ENCODE data around the gene PDHX. TPM values are rescaled to one million over a fixed set of nuclear protein-coding genes. Genes with fewer than 3 reads are reported as not detected.
"Not testable (repeated sequence)": the region's sequence is repeated elsewhere in the genome, so short reads cannot be mapped to it uniquely, and the experiment has no call there.

The PDHX gene
- total RNA-seq = 10 to 100 TPM; 25.4 to 27.6 (median 27.0) TPM

DNA sequence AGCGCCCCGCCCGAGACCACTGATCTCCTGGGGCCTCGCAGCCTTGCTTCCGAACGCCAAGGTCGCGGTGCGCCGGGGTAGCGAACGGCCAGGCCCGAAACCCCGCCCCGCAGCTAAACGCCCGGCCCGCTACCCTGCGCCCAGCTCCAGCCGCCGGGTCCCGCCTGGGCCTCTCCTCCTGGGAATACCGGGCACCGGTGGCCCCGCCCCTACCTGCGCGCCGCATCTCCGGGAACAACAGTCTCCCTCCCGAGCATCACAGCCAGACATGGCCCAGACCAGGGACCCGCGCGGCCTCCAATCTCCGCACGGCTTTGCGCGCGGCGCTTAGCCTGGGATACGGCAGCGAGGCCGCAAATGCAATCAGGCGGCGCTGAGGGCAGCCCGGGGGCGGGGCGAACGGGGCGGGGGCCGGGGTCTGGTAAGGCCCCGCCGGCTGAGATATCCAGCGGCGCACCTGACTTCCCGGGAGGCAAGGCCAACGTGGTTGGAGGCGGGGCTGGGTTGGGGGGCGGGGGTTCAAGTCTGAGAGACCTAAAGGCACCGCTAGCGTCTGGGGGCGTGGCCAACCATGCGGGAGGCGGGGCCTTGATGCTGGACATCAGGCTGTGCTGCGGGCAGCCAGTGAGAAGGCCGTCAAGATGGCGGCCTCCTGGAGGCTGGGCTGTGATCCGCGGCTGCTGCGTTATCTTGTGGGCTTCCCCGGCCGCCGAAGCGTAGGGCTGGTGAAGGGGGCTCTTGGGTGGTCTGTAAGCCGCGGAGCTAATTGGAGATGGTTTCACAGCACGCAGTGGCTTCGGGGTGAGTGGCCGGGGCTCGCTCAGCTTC, at the start of gene PDHX, which contains the start of gene APIP:
PDHX (plus strand) TSS at position 604 of the 828 bp plus-strand sequence; CDS start at position 642, 38 bp downstream.
APIP (minus strand) TSS at position 365 of the 828 bp plus-strand sequence; CDS start at position 270, 95 bp downstream.
- Mint-ChIP-seq H3K4me3 (peak within 1 kb of the TSS; percentile 98), H3K36me3 (ENCODE audit: insufficient read depth) (peaks cover 18% of the 10 kb centered on the region), H3K27me3 (ENCODE audit: low read depth) (no peaks in the 10 kb centered on the region), H3K9me3 (no peaks in the 10 kb centered on the region), H3K4me1 (ENCODE audit: low read depth) (peaks cover 45% of the 10 kb centered on the region)
- ATAC-seq (peak; percentile 88 to 94), DNase-seq (peak; percentile 97)

DNA sequence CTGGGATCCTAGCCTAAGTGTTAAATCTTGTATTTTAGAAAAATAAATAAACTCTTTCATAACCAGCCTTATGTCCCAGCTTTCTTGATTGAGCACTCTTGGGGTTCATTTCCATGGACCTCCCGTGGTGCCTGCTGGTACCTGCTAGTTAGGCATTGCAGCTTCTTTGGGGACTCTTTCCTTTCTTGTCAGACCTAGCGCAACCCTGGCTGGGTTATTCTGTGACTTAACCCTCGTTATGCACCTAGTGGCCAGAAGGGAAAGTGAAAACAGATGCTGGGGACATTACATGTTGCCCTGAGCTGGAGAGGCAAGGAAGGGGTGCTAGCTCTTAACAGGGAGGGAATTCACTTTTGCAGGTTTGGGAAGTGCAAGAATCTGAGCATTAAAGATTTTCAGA, 47.0 kb upstream of the PDHX start:
- Mint-ChIP-seq H3K9me3 (no peaks in the 10 kb centered on the region), H3K27me3 (ENCODE audit: low read depth) (no peaks in the 10 kb centered on the region)
- no peak for ATAC-seq

GRCh38 chr11:34870548-34871196, 45.7 kb upstream of the PDHX start:
- Mint-ChIP-seq H3K4me1 (ENCODE audit: low read depth) (no peaks in the 10 kb centered on the region), H3K27me3 (ENCODE audit: low read depth) (no peaks in the 10 kb centered on the region), H3K9me3 (no peaks in the 10 kb centered on the region), H3K36me3 (ENCODE audit: insufficient read depth) (peaks cover 11% of the 10 kb centered on the region), H3K4me3 (no peak overlapping the region)
- DNase-seq (no peak), ATAC-seq (no peak)

More for the DNA sequence above, 47.0 kb upstream of the PDHX start:
- Mint-ChIP-seq H3K4me3 (no peak overlapping the region), H3K36me3 (ENCODE audit: insufficient read depth) (peaks cover 4% of the 10 kb centered on the region), H3K4me1 (ENCODE audit: low read depth) (no peaks in the 10 kb centered on the region)
- DNase-seq = no peak

DNA sequence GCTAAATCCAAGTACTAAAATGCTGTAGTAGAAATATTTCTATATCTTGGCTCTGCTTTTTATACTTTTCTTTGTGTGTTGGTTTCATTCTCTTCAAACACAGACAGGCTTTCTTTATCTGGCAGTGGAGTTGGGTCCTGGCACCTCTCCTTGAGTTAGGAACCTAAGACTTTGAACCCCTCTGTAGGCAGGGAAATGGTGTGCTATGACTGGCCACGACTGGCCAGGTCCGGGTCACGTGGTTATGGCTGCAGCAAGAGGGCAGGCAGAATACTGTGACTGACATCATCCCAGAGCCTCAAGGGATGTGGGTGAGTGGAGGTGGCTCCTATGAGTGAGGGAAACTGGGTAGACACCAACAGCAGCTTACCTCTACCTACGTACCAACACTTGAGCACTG, 42.2 kb upstream of the PDHX start:
- Mint-ChIP-seq H3K4me3 (no peak overlapping the region), H3K9me3 (no peaks in the 10 kb centered on the region), H3K4me1 (ENCODE audit: low read depth) (no peaks in the 10 kb centered on the region), H3K36me3 (ENCODE audit: insufficient read depth) (peaks cover 15% of the 10 kb centered on the region), H3K27me3 (ENCODE audit: low read depth) (no peaks in the 10 kb centered on the region)
- DNase-seq (no peak), ATAC-seq (no peak)

DNA sequence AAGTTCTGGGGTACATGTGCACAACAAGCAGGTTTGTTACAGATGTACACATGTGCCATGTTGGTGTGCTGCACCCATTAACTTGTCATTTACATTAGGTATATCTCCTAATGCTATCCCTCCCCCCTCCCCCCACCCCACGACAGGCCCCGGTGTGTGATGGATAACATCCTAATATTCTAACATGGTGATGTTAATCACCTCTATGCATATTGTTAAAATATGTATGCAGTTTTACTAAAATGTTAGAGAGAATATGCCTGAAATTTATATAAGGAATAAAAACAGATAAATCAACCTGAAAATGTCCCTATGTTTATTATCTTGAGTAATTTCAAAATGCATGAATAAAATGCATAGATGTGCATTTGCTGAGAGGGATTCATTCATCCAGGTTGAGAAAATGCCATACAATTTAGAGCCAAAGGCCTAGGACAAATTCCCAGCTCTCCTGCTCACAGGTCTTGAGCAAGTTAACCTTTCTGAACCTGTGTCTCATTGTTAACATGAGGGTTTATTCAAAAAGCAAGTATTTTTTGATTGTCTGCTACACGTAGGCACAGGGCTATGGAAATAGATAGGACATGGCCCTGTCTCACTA, 38.9 kb upstream of the PDHX start:
- no peaks in the 10 kb centered on the region for H3K9me3 Mint-ChIP-seq
- H3K36me3 Mint-ChIP-seq (ENCODE audit: insufficient read depth) = peaks cover 25% of the 10 kb centered on the region
- no peaks in the 10 kb centered on the region for H3K27me3 Mint-ChIP-seq (ENCODE audit: low read depth)
- DNase-seq (no peak), ATAC-seq (no peak)
- no peak overlapping the region for H3K4me3 Mint-ChIP-seq
- H3K4me1 Mint-ChIP-seq (ENCODE audit: low read depth) = no peaks in the 10 kb centered on the region

GRCh38 chr11:34881900-34882299, 34.5 kb upstream of the PDHX start:
- Mint-ChIP-seq H3K36me3 (ENCODE audit: insufficient read depth) (peaks cover 20% of the 10 kb centered on the region), H3K9me3 (no peaks in the 10 kb centered on the region), H3K4me3 (no peak overlapping the region), H3K4me1 (ENCODE audit: low read depth) (no peaks in the 10 kb centered on the region), H3K27me3 (ENCODE audit: low read depth) (no peaks in the 10 kb centered on the region)
- ATAC-seq (no peak), DNase-seq (no peak)

GRCh38 chr11:34886609-34887008, 29.8 kb upstream of the PDHX start:
- Mint-ChIP-seq H3K4me1 (ENCODE audit: low read depth) (no peaks in the 10 kb centered on the region), H3K9me3 (no peaks in the 10 kb centered on the region), H3K4me3 (no peak overlapping the region), H3K27me3 (ENCODE audit: low read depth) (no peaks in the 10 kb centered on the region), H3K36me3 (ENCODE audit: insufficient read depth) (peaks cover 25% of the 10 kb centered on the region)
- DNase-seq = no peak
- no peak for ATAC-seq

- DNase-seq (no peak), ATAC-seq (no peak)
- Mint-ChIP-seq H3K36me3 (ENCODE audit: insufficient read depth) (peaks cover 19% of the 10 kb centered on the region), H3K9me3 (no peaks in the 10 kb centered on the region), H3K4me1 (ENCODE audit: low read depth) (no peaks in the 10 kb centered on the region), H3K4me3 (no peak overlapping the region), H3K27me3 (ENCODE audit: low read depth) (no peaks in the 10 kb centered on the region)
Measured at GRCh38 chr11:34887260-34887659, 29.2 kb upstream of the PDHX start.

GRCh38 chr11:34890089-34890488, 26.3 kb upstream of the PDHX start:
- peaks cover 11% of the 10 kb centered on the region for H3K36me3 Mint-ChIP-seq (ENCODE audit: insufficient read depth)
- H3K9me3 Mint-ChIP-seq = no peaks in the 10 kb centered on the region
- no peak overlapping the region for H3K4me3 Mint-ChIP-seq
- DNase-seq (no peak), ATAC-seq (no peak)
- no peaks in the 10 kb centered on the region for H3K4me1 Mint-ChIP-seq (ENCODE audit: low read depth)
- H3K27me3 Mint-ChIP-seq (ENCODE audit: low read depth) = no peaks in the 10 kb centered on the region

- DNase-seq (no peak), ATAC-seq (no peak)
- H3K4me1 Mint-ChIP-seq (ENCODE audit: low read depth) = no peaks in the 10 kb centered on the region
- peaks cover 11% of the 10 kb centered on the region for H3K36me3 Mint-ChIP-seq (ENCODE audit: insufficient read depth)
- H3K4me3 Mint-ChIP-seq = no peak overlapping the region
- no peaks in the 10 kb centered on the region for H3K27me3 Mint-ChIP-seq (ENCODE audit: low read depth)
- H3K9me3 Mint-ChIP-seq = no peaks in the 10 kb centered on the region
Measured at GRCh38 chr11:34890812-34891211, 25.6 kb upstream of the PDHX start.

DNA sequence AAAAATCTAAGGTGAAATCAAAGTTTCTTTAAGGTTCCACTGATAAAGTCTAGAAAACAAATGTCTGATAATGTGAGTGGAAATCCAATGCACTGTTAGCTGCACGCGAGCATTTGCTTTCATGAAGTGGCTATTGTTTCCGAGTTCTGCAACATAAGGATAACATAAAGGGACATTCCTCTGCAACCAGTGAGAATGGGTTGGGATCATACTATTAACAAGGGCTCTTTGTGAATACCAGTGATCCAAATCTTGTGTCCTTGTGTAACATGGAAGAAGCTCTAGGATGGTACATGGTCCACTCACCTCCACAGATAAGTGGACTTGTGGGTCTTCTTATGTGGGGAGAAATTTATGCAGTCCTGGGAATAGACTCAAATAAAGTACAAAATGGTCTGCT, 24.8 kb upstream of the PDHX start:
- no peak overlapping the region for H3K4me3 Mint-ChIP-seq
- peaks cover 19% of the 10 kb centered on the region for H3K36me3 Mint-ChIP-seq (ENCODE audit: insufficient read depth)
- no peaks in the 10 kb centered on the region for H3K4me1 Mint-ChIP-seq (ENCODE audit: low read depth)
- DNase-seq (no peak), ATAC-seq (no peak)
- H3K27me3 Mint-ChIP-seq (ENCODE audit: low read depth) = no peaks in the 10 kb centered on the region
- peaks cover 5% of the 10 kb centered on the region for H3K9me3 Mint-ChIP-seq

DNA sequence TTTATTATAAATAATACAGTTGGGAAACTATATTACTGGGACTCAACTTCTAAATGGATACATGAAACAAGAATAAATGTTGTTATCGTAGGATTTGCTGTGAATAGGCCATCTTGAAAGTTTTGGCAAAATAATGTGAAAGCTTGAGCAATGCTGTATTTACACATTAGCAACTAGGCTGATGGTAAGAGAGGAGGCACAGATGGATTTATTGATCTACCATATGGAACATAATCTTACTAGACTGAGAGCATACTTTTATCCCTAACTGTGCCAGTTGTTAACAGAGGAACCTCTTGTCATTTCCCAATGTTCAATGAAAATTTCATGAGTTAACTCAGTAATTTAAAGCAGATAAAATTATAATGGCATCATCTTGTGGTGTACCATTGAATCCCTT, 23.0 kb upstream of the PDHX start:
- DNase-seq (no peak), ATAC-seq (no peak)
- H3K9me3 Mint-ChIP-seq = peaks cover 10% of the 10 kb centered on the region
- H3K36me3 Mint-ChIP-seq (ENCODE audit: insufficient read depth) = peaks cover 17% of the 10 kb centered on the region
- H3K4me1 Mint-ChIP-seq (ENCODE audit: low read depth) = no peaks in the 10 kb centered on the region
- no peak overlapping the region for H3K4me3 Mint-ChIP-seq
- no peaks in the 10 kb centered on the region for H3K27me3 Mint-ChIP-seq (ENCODE audit: low read depth)

DNA sequence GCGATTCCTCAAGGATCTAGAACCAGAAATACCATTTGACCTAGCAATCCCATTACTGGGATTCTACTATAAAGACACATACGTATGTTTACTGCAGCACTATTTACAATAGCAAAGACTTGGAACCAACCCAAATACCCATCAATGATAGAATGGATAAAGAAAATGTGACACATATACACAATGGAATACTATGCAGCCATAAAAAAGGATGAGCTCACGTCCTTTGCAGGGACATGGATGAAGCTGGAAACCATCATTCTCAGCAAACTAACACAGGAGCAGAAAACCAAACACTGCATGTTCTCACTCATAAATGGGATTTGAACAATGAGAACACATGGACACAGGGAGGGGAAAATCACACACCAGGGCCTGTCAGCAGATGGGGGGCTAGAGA, 20.2 kb upstream of the PDHX start:
- not testable (repeated sequence) for ATAC-seq; H3K27me3 Mint-ChIP-seq (ENCODE audit: low read depth); H3K4me1 Mint-ChIP-seq (ENCODE audit: low read depth); DNase-seq; H3K4me3 Mint-ChIP-seq
- Mint-ChIP-seq H3K9me3 (peaks cover 20% of the 10 kb centered on the region), H3K36me3 (ENCODE audit: insufficient read depth) (peaks cover 20% of the 10 kb centered on the region)

DNA sequence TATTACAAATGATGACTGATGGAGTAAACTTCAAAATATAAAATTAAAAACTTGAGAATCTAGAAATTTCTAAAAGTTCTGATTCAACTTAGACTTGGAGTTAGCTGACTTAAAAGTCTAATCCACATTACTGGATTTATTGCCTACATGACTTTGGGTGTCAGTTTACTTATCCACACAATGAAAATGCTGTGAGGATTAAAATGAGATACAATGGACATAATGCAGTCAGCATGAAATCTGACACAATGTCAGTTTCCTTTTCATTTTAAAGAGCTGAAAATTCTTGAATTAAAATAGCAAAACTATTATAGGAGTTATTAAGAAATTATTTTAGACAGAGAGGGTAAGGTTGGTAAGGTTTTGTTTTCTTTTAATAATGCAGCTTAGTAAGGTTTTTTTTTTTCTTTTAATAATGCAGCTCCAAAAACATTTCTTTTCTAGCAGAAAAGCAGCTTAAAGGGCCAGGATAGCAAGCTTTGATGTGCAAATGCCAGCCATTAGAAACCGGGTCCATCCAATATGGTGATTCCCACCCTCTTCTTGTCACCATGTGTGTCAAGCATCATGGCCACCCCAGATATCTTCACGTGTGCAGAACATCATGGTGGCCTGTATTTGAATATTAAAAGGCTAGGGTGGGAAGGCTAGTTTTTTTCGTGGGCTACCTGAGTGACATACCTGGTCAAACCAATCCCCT, 19.1 kb upstream of the PDHX start:
- no peaks in the 10 kb centered on the region for H3K27me3 Mint-ChIP-seq (ENCODE audit: low read depth)
- H3K4me3 Mint-ChIP-seq = no peak overlapping the region
- no peaks in the 10 kb centered on the region for H3K4me1 Mint-ChIP-seq (ENCODE audit: low read depth)
- DNase-seq (no peak), ATAC-seq (no peak)
- peaks cover 22% of the 10 kb centered on the region for H3K36me3 Mint-ChIP-seq (ENCODE audit: insufficient read depth)
- H3K9me3 Mint-ChIP-seq = peaks cover 20% of the 10 kb centered on the region

Data from activated T-cell treated with anti-CD3 and anti-CD28 coated beads, Interleukin-2, amount 50 U/mL, for 4 hours (primary cell).